Esophagus squamous epithelium (tissue), 5 donors: Measurements from ENCODE around the gene RBMS3. TPM values are rescaled to one million over a fixed set of nuclear protein-coding genes. Genes with fewer than 3 reads are reported as not detected.

Experiments used
- DNase-seq: peaks from one replicate; lab custom pipeline; 2025; lab: John Stamatoyannopoulos, UW
- H3K27ac ChIP-seq, 4 donors: fragments of 200-600 bp; sonication (generic); one replicate each; pipeline ENCODE4 v1.5.1; 2016 to 2019; ENCODE audit warnings: mild to moderate bottlenecking in 1 of 4
- H3K27me3 ChIP-seq, 4 donors: fragments of 200-600 bp; sonication (generic); 1 replicate in 3 of 4; 2 replicates in 1 of 4; pipeline versions ENCODE4 v1.5.1 to v1.6.0; 2017 to 2021; ENCODE audit warnings: antibody characterized with exemption in 1 of 4
- H3K36me3 ChIP-seq, 3 donors: fragments of 200-600 bp; sonication (generic); one replicate each; pipeline ENCODE4 v1.5.1; 2016 to 2019
- H3K4me1 ChIP-seq, 3 donors: fragments of 200-600 bp; sonication (generic); one replicate each; pipeline ENCODE4 v1.5.1; 2017 to 2019
- H3K4me3 ChIP-seq, 4 donors: fragments of 200-600 bp; sonication (generic); 1 replicate in 3 of 4; 2 replicates in 1 of 4; pipeline ENCODE4 v1.5.1; 2016 to 2019; ENCODE audit warnings: mild to moderate bottlenecking in 2 of 4, moderate library complexity in 1 of 4
- H3K9me3 ChIP-seq, 3 donors: fragments of 200-600 bp; sonication (generic); one replicate each; pipeline ENCODE4 v1.5.1; 2016 to 2019
- POLR2A ChIP-seq, 4 donors: fragments of 450-650 bp; IDR thresholded peaks; one replicate each; pipeline ENCODE4 v1.6.1; 2017; ENCODE audit warnings: antibody characterized with exemption in 4 of 4, mild to moderate bottlenecking in 4 of 4, moderate library complexity in 3 of 4
- WGBS, 2 donors: methylation state at CpG; one replicate each; pipeline ENCODE4 v1.1.5; 2018; 5-methylcytosine and 5-hydroxymethylcytosine counted together
- intact Hi-C: fragments of 100-400 bp; cut with DNase I; formaldehyde crosslinking; loops from one replicate; pipeline ENCODE4 v1.15.0; 2022
- total RNA-seq, 4 donors: library from RNA; depleted of rRNA; stranded (reverse); fragments of >200 nt; gene quantifications; one replicate each; pipeline ENCODE4 v1.1.0, GENCODE V29; 2016
- TF ChIP-seq, protein P1 (sequence below), 6 experiments: fragments of 450-650 bp in 4 of 6; fragments of 200-600 bp in 2 of 6; sonication (generic) in 2 of 6; IDR thresholded peaks; one replicate each; pipeline ENCODE4 v1.5.1; 2016 to 2019; ENCODE audit warnings: antibody characterized with exemption in 6 of 6, mild to moderate bottlenecking in 4 of 6, moderate library complexity in 4 of 6
- donor health status: DM: yes; HTN: yes; CAD: no.

The RBMS3 gene
- total RNA-seq, 4 donors from 2014 or later: 0.57 to 35.7 (median 6.1) TPM

DNA sequence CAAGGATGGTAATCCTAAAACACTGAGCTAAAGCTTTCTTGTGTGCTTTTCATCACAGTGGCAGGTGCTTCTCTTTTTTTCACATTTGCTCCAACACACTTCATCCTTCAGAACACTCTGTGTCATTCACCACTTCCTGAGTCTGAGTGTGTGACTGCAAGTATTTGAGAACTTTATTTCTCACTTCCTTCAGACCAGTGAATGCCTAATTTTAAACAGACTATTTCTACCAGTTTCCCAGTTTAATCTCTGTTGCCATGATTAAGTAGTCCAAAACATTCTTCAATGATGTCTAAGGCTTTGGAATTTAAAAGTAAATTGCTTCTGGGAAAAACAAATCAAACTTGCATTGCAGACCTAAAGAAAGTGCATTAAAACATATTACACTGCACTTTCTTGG lies 541.2 kb downstream of the RBMS3 start:
- H3K4me3 ChIP-seq: no peak overlapping the region
- no peaks in the 10 kb centered on the region for H3K4me1 ChIP-seq
- H3K9me3 ChIP-seq: no peaks in the 10 kb centered on the region
- intact Hi-C loops: no loop called here
- H3K36me3 ChIP-seq: peaks cover 0 to 4% (median 0%) of the 10 kb centered on the region in 3 donors
- DNase-seq: no peak
- no peaks in the 10 kb centered on the region for H3K27me3 ChIP-seq
- no peak for TF ChIP-seq POLR2A (IDR thresholded peaks at IDR 0.05)
- TF ChIP-seq, protein P1, sequence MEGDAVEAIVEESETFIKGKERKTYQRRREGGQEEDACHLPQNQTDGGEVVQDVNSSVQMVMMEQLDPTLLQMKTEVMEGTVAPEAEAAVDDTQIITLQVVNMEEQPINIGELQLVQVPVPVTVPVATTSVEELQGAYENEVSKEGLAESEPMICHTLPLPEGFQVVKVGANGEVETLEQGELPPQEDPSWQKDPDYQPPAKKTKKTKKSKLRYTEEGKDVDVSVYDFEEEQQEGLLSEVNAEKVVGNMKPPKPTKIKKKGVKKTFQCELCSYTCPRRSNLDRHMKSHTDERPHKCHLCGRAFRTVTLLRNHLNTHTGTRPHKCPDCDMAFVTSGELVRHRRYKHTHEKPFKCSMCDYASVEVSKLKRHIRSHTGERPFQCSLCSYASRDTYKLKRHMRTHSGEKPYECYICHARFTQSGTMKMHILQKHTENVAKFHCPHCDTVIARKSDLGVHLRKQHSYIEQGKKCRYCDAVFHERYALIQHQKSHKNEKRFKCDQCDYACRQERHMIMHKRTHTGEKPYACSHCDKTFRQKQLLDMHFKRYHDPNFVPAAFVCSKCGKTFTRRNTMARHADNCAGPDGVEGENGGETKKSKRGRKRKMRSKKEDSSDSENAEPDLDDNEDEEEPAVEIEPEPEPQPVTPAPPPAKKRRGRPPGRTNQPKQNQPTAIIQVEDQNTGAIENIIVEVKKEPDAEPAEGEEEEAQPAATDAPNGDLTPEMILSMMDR (IDR thresholded peaks at IDR 0.05): no peak
- no peak overlapping the region for H3K27ac ChIP-seq

DNA sequence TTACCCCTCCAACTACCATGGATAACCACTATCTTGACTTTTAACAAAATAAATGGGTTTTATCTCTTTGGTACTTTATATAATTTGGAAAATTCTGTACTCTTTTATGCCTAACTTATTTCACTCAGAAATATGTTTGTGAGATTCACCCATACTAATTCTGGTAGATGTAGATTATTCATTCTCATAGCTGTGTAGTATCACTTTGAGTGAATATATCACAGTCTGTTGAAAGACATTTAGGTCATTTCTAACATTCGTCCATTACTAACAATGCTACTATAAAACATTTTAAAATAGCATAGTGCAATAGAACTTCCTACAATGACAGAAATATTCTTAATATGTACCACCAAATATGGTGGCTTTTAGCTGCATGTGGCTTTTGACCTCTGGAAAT lies 542.4 kb downstream of the RBMS3 start:
- DNase-seq: no peak
- H3K9me3 ChIP-seq: no peaks in the 10 kb centered on the region

DNA sequence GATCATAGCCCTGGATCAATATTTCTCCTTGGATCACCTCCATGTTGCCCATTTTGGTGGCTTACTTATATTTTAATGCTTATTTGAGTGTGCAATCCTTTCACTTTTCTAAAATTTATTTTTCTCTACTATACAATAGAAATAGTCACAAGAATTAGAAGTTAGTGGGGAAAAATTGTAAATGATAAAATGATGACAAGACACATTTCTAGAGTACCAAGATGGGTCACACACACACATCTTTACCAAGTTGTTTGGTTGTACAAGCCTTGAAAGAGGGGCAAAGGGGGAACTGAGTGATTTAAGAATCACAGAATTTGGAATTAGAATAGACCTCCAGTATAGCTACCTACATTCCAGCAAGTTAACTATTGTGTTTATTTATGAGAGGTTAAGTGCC lies 545.8 kb downstream of the RBMS3 start:
- TF ChIP-seq POLR2A (IDR thresholded peaks at IDR 0.05): no peak
- TF ChIP-seq, protein P1 (IDR thresholded peaks at IDR 0.05): no peak
- intact Hi-C loops: no loop called here
- no peaks in the 10 kb centered on the region for H3K9me3 ChIP-seq

More for the DNA sequence above, 542.4 kb downstream of the RBMS3 start:
- intact Hi-C loops: no loop called here
- Histone ChIP-seq H3K4me3 (no peak overlapping the region), H3K27me3 (no peaks in the 10 kb centered on the region), H3K36me3 (peaks cover 0 to 4% (median 0%) of the 10 kb centered on the region in 3 donors), H3K27ac (no peak overlapping the region), H3K4me1 (no peaks in the 10 kb centered on the region)
- 65 to 79% methylated on average over 1 of the region's 1 CpG for WGBS, 2 donors
- no peak for TF ChIP-seq POLR2A (IDR thresholded peaks at IDR 0.05)
- TF ChIP-seq, protein P1 (IDR thresholded peaks at IDR 0.05): no peak

DNA sequence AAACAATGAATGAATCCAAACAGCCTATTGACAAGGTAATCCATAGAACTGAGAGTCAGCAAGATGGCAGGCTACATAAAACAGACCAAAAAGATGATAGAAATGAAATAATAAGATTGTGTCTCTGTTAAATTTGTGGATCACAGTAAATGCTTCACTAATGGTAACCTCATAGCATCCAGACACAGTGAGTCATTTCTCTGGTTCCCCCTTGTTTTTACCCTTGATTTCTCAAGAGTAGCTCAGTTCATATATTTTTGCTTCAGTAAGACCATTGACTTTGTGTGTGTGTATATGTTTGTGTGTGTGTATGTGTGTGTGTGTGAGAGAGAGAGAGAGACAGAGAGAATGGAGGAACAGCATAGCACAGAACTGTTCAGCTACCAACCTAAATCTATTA lies 546.9 kb downstream of the RBMS3 start:
- intact Hi-C loops: no loop called here
- TF ChIP-seq POLR2A (IDR thresholded peaks at IDR 0.05): no peak
- TF ChIP-seq, protein P1 (IDR thresholded peaks at IDR 0.05): no peak
- H3K27ac ChIP-seq: no peak overlapping the region
- no peaks in the 10 kb centered on the region for H3K27me3 ChIP-seq
- DNase-seq: no peak
- H3K4me3 ChIP-seq: no peak overlapping the region
- peaks cover 0 to 4% (median 0%) of the 10 kb centered on the region in 3 donors for H3K36me3 ChIP-seq
- no peaks in the 10 kb centered on the region for H3K9me3 ChIP-seq
- H3K4me1 ChIP-seq: no peaks in the 10 kb centered on the region

More for the DNA sequence above, 545.8 kb downstream of the RBMS3 start:
- Histone ChIP-seq H3K27ac (no peak overlapping the region), H3K27me3 (no peaks in the 10 kb centered on the region), H3K36me3 (peaks cover 0 to 4% (median 0%) of the 10 kb centered on the region in 3 donors), H3K4me1 (no peaks in the 10 kb centered on the region), H3K4me3 (no peak overlapping the region)
- DNase-seq: no peak

DNA sequence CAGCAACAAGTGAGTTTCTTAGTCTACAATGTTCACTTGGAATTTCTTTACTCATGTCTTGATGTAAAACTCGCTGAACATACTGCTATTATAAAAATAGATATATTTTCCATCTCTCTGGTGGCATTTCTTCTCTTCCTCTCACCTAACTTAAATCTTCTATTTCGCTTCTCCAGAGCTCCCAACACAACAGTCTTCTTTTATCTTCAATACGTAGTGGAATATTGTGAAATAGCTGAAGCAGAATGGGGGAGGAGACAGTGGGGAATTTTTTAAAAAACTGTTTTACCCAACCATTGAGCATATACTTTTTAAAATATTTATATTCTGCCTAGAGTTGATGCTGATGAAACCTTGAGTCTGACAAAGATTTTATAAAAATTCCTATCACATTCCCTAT lies 548.5 kb downstream of the RBMS3 start:
- Histone ChIP-seq H3K27me3 (no peaks in the 10 kb centered on the region), H3K9me3 (no peaks in the 10 kb centered on the region), H3K36me3 (peaks cover 0 to 4% (median 0%) of the 10 kb centered on the region in 3 donors), H3K4me1 (no peaks in the 10 kb centered on the region), H3K4me3 (no peak overlapping the region), H3K27ac (no peak overlapping the region)
- TF ChIP-seq, protein P1 (IDR thresholded peaks at IDR 0.05): no peak
- no peak for TF ChIP-seq POLR2A (IDR thresholded peaks at IDR 0.05)
- no peak for DNase-seq
- WGBS, 2 donors: 77 to 83% methylated on average over 3 of the region's 3 CpGs
- intact Hi-C loops: no loop called here
